ENCODE data around the gene PACS2. TPM values are rescaled to one million over a fixed set of nuclear protein-coding genes. Genes with fewer than 3 reads are reported as not detected.

PACS2 gene
- total and polyA plus RNA-seq, 2 donors (not counting 3 experiments of a cell fraction or from before 2014, with no cell fraction given), result 52.7 to 86.3 TPM

- no peak for FAIRE-seq
- Histone ChIP-seq H4K20me1 (replicated peaks; ENCODE audit: control insufficient read depth, extremely low read depth, insufficient read depth, low read length) (no peaks in the 10 kb centered on the region), H3K4me3 (replicated peaks in 1 of 3; ENCODE audit: insufficient read depth in 1 of 3, low read depth in 1 of 3, low read length in 3 of 3) (no peak overlapping the region), H3K27me3 (ENCODE audit: control insufficient read depth in 2 of 2, insufficient read depth in 2 of 2, low read length in 2 of 2) (no peaks in the 10 kb centered on the region), H3K9ac (replicated peaks; ENCODE audit: extremely low read depth, insufficient read depth, low read length) (no peak overlapping the region), H3K36me3 (ENCODE audit: control insufficient read depth in 2 of 2, extremely low read depth in 1 of 2, insufficient read depth in 2 of 2, low read length in 2 of 2) (peaks cover 0 to 6% of the 10 kb centered on the region in 2 experiments), H3K9me1 (replicated peaks; ENCODE audit: control insufficient read depth, extremely low read depth, insufficient read depth, low read length) (no peaks in the 10 kb centered on the region), H3K9me3 (replicated peaks; ENCODE audit: control insufficient read depth, insufficient read depth, low read length) (no peaks in the 10 kb centered on the region), H3K27ac (ENCODE audit: insufficient read depth, low read depth, low read length) (no peak overlapping the region), H2AFZ (ENCODE audit: low read depth, low read length) (no peak overlapping the region), H3K79me2 (ENCODE audit: control insufficient read depth, insufficient read depth, low read length) (no peaks in the 10 kb centered on the region), H3K4me2 (ENCODE audit: insufficient read depth, low read length) (no peak overlapping the region), H3K4me1 (ENCODE audit: control insufficient read depth, extremely low read depth, insufficient read depth, low read length) (no peaks in the 10 kb centered on the region)
- BruUV-seq (replicated peaks), result no TSS peak
- DNase-seq (ENCODE audit: low read depth, low spot score), result no peak
- CTCF ChIA-PET, result interaction anchor here (2.3 kb wide), 1 partner anchor 108 kb away, joined by 6 read pairs; no protein-coding TSS in a partner anchor
- POLR2A ChIA-PET, result no interaction called here
- TF ChIP-seq MYC (IDR thresholded peaks at IDR 0.05; ENCODE audit: low read depth, low read length), result no peak
- dilution Hi-C loops (cut with MboI; ENCODE audit: extremely low pct_ligation_motif_present, low sequenced_read_pairs), result no loop called here
- intact Hi-C loops (cut with micrococcal nuclease), result no loop called here
These were observed 67.1 kb downstream of the PACS2 start for GRCh38 chr14:105381446-105382342.

DNA sequence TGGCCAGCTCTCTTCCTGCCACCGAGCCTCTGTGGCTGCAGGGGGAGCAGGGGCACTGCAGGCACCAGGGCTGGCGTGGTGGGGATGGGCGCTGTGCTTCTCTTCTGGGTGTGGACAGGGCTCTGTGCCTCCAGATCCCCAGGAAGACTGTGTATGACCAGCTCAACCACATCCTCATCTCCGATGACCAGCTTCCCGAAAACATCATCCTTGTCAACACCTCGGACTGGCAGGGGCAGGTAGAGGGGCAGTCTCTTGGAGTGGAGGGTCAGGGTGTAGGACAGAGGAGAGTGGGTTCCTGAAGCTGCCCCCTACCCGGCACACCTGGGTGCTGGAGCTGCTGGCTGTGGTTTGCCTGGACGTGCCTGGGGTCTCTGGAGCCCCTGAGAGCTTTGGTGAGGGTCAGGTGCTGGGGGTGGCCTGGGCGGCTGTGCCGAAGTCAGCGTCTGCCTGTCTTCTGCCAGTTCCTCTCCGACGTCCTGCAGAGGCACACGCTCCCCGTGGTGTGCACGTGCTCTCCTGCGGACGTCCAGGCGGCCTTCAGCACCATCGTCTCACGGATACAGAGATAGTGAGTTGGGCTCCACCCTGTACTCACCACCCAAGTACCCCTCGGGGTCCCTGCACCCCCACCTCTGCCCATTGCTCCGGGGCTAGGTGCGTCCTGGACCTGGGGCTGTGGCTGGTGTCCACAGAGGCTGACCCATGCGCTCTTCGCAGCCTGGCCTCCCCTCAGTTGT, 68.0 kb downstream of the PACS2 start:
- intact Hi-C loops (cut with micrococcal nuclease) (no loop called here), dilution Hi-C loops (cut with MboI; ENCODE audit: extremely low pct_ligation_motif_present, low sequenced_read_pairs) (no loop called here)
- BruUV-seq (replicated peaks), result no TSS peak
- peaks cover 0 to 8% of the 10 kb centered on the region in 2 experiments for H3K36me3 ChIP-seq (ENCODE audit: control insufficient read depth in 2 of 2, extremely low read depth in 1 of 2, insufficient read depth in 2 of 2, low read length in 2 of 2)
- H3K4me3 ChIP-seq (replicated peaks in 1 of 3; ENCODE audit: insufficient read depth in 1 of 3, low read depth in 1 of 3, low read length in 3 of 3), result no peak overlapping the region
- CTCF ChIA-PET, result interaction anchor here (2.3 kb wide), 1 partner anchor 107 kb away, joined by 6 read pairs; no protein-coding TSS in a partner anchor
- no peak overlapping the region for H3K9ac ChIP-seq (replicated peaks; ENCODE audit: extremely low read depth, insufficient read depth, low read length)
- TF ChIP-seq, protein P1, sequence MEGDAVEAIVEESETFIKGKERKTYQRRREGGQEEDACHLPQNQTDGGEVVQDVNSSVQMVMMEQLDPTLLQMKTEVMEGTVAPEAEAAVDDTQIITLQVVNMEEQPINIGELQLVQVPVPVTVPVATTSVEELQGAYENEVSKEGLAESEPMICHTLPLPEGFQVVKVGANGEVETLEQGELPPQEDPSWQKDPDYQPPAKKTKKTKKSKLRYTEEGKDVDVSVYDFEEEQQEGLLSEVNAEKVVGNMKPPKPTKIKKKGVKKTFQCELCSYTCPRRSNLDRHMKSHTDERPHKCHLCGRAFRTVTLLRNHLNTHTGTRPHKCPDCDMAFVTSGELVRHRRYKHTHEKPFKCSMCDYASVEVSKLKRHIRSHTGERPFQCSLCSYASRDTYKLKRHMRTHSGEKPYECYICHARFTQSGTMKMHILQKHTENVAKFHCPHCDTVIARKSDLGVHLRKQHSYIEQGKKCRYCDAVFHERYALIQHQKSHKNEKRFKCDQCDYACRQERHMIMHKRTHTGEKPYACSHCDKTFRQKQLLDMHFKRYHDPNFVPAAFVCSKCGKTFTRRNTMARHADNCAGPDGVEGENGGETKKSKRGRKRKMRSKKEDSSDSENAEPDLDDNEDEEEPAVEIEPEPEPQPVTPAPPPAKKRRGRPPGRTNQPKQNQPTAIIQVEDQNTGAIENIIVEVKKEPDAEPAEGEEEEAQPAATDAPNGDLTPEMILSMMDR (IDR thresholded peaks at IDR 0.05; ENCODE audit: extremely low read depth in 1 of 2, insufficient read depth in 1 of 2, low read depth in 1 of 2, low read length in 2 of 2), result no peak
- TF ChIP-seq FOS (IDR thresholded peaks at IDR 0.05; ENCODE audit: borderline replicate concordance, insufficient read depth, low read length) (no peak), POLR2AphosphoS5 (IDR thresholded peaks at IDR 0.05; ENCODE audit: insufficient read depth, low read depth, low read length) (no peak), MYC (IDR thresholded peaks at IDR 0.05; ENCODE audit: low read depth, low read length) (no peak), POLR2A (IDR thresholded peaks at IDR 0.05; ENCODE audit: low read depth, low read length) (no peak), JUN (IDR thresholded peaks at IDR 0.05; ENCODE audit: borderline replicate concordance, insufficient read depth, insufficient read length, low read depth) (no peak)
- POLR2A ChIA-PET, result no interaction called here
- H3K4me1 ChIP-seq (ENCODE audit: control insufficient read depth, extremely low read depth, insufficient read depth, low read length), result no peaks in the 10 kb centered on the region
- H2AFZ ChIP-seq (ENCODE audit: low read depth, low read length), result no peak overlapping the region
- no peaks in the 10 kb centered on the region for H3K79me2 ChIP-seq (ENCODE audit: control insufficient read depth, insufficient read depth, low read length)
- DNase-seq (ENCODE audit: low read depth, low spot score) (no peak), FAIRE-seq (no peak)
- no peak overlapping the region for H3K27ac ChIP-seq (ENCODE audit: insufficient read depth, low read depth, low read length)
- no peaks in the 10 kb centered on the region for H3K9me3 ChIP-seq (replicated peaks; ENCODE audit: control insufficient read depth, insufficient read depth, low read length)
- H3K27me3 ChIP-seq (ENCODE audit: control insufficient read depth in 2 of 2, insufficient read depth in 2 of 2, low read length in 2 of 2), result no peaks in the 10 kb centered on the region
- no peak overlapping the region for H3K4me2 ChIP-seq (ENCODE audit: insufficient read depth, low read length)
- no peaks in the 10 kb centered on the region for H4K20me1 ChIP-seq (replicated peaks; ENCODE audit: control insufficient read depth, extremely low read depth, insufficient read depth, low read length)
- H3K9me1 ChIP-seq (replicated peaks; ENCODE audit: control insufficient read depth, extremely low read depth, insufficient read depth, low read length), result no peaks in the 10 kb centered on the region
